ENCODE data around the gene ANO8. TPM values are rescaled to one million over a fixed set of nuclear protein-coding genes. Genes with fewer than 3 reads are reported as not detected.
A peak's percentile ranks its signal among the peaks of the same experiment; 100 is the strongest.

Gene ANO8
- total and polyA plus RNA-seq, 2 of the 13 experiments (the other 11 are each of a cell fraction or from before 2014, with no cell fraction given): 1.8 to 3.5 TPM

- TF ChIP-seq ZBTB42 (CRISPR knock-in tag; IDR thresholded peaks at IDR 0.05): no peak
- TF ChIP-seq ATRX (CRISPR knock-in tag; IDR thresholded peaks at IDR 0.05; ENCODE audit: borderline replicate concordance): no peak
- no peak for TF ChIP-seq MAFG (CRISPR knock-in tag; IDR thresholded peaks at IDR 0.05)
- TF ChIP-seq TMF1 (CRISPR knock-in tag; IDR thresholded peaks at IDR 0.05; ENCODE audit: low read depth): peak; percentile 27; the same call in 1 of the 2 replicates
- TF ChIP-seq SIX1 (CRISPR knock-in tag; IDR thresholded peaks at IDR 0.05; ENCODE audit: borderline replicate concordance): no peak
- peak; percentile 87 for TF ChIP-seq NR2C2 (CRISPR knock-in tag; IDR thresholded peaks at IDR 0.05; ENCODE audit: borderline replicate concordance)
- TF ChIP-seq ZNF207 (IDR thresholded peaks at IDR 0.05; ENCODE audit: borderline replicate concordance): no peak
- no peak for TF ChIP-seq AGO2 (optimal IDR thresholded peaks at IDR 0.05; ENCODE audit: low read depth, low read length)
- peak; percentile 84 for TF ChIP-seq SP5 (CRISPR knock-in tag; IDR thresholded peaks at IDR 0.05; ENCODE audit: borderline replicate concordance, low read depth)
- TF ChIP-seq, protein P1, sequence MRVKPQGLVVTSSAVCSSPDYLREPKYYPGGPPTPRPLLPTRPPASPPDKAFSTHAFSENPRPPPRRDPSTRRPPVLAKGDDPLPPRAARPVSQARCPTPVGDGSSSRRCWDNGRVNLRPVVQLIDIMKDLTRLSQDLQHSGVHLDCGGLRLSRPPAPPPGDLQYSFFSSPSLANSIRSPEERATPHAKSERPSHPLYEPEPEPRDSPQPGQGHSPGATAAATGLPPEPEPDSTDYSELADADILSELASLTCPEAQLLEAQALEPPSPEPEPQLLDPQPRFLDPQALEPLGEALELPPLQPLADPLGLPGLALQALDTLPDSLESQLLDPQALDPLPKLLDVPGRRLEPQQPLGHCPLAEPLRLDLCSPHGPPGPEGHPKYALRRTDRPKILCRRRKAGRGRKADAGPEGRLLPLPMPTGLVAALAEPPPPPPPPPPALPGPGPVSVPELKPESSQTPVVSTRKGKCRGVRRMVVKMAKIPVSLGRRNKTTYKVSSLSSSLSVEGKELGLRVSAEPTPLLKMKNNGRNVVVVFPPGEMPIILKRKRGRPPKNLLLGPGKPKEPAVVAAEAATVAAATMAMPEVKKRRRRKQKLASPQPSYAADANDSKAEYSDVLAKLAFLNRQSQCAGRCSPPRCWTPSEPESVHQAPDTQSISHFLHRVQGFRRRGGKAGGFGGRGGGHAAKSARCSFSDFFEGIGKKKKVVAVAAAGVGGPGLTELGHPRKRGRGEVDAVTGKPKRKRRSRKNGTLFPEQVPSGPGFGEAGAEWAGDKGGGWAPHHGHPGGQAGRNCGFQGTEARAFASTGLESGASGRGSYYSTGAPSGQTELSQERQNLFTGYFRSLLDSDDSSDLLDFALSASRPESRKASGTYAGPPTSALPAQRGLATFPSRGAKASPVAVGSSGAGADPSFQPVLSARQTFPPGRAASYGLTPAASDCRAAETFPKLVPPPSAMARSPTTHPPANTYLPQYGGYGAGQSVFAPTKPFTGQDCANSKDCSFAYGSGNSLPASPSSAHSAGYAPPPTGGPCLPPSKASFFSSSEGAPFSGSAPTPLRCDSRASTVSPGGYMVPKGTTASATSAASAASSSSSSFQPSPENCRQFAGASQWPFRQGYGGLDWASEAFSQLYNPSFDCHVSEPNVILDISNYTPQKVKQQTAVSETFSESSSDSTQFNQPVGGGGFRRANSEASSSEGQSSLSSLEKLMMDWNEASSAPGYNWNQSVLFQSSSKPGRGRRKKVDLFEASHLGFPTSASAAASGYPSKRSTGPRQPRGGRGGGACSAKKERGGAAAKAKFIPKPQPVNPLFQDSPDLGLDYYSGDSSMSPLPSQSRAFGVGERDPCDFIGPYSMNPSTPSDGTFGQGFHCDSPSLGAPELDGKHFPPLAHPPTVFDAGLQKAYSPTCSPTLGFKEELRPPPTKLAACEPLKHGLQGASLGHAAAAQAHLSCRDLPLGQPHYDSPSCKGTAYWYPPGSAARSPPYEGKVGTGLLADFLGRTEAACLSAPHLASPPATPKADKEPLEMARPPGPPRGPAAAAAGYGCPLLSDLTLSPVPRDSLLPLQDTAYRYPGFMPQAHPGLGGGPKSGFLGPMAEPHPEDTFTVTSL (CRISPR knock-in tag; IDR thresholded peaks at IDR 0.05; ENCODE audit: borderline replicate concordance): no peak; the same call in 1 of the 2 replicates
- no peak for TF ChIP-seq HNRNPK (IDR thresholded peaks at IDR 0.05; ENCODE audit: low read depth, low read length, poor library complexity, severe bottlenecking)
- no peak; the same call in 1 of the 2 replicates for TF ChIP-seq ZFP90 (CRISPR knock-in tag; IDR thresholded peaks at IDR 0.05; ENCODE audit: borderline replicate concordance)
- TF ChIP-seq CREB1 (IDR thresholded peaks at IDR 0.05): peak; percentile 73
- TF ChIP-seq CREB1 (CRISPR knock-in tag; IDR thresholded peaks at IDR 0.05): peak; percentile 94
- TF ChIP-seq RFX5 (IDR thresholded peaks at IDR 0.05; ENCODE audit: low read depth, low read length): peak; percentile 51
- peak; percentile 83 for TF ChIP-seq KAT8 (CRISPR knock-in tag; IDR thresholded peaks at IDR 0.05)
- TF ChIP-seq FOXJ3 (CRISPR knock-in tag; IDR thresholded peaks at IDR 0.05; ENCODE audit: borderline replicate concordance): no peak
- no peak for TF ChIP-seq ZNF749 (CRISPR knock-in tag; IDR thresholded peaks at IDR 0.05; ENCODE audit: borderline replicate concordance)
- TF ChIP-seq TFDP2 (CRISPR knock-in tag; IDR thresholded peaks at IDR 0.05): peak; percentile 97
- TF ChIP-seq ZNF260 (CRISPR knock-in tag; IDR thresholded peaks at IDR 0.05; ENCODE audit: borderline replicate concordance, low read depth): no peak
- no peak for TF ChIP-seq TBL1XR1 (IDR thresholded peaks at IDR 0.05; ENCODE audit: borderline replicate concordance, low read length, partially characterized antibody)
- peak; percentile 98 for TF ChIP-seq MAX (IDR thresholded peaks at IDR 0.05)
- TF ChIP-seq RAD51 (IDR thresholded peaks at IDR 0.05; ENCODE audit: borderline replicate concordance): no peak
These were observed 2.4 kb upstream of the ANO8 start, which contains the start of gene GTPBP3 (continued) for GRCh38 chr19:17336872-17337674.
